Right cardiac atrium (tissue), 5 donors: ENCODE results near the gene SYTL4. TPM values are rescaled to one million over a fixed set of nuclear protein-coding genes. Genes with fewer than 3 reads are reported as not detected.

Experiments
- ATAC-seq, 2 donors: fragments of 200-7000 bp; cut with Tn5 transposase; one replicate each; pipeline versions ENCODE4 v1.8.0 to v1.9.1; 2020; ENCODE audit warnings: moderate library complexity in 2 of 2, mild to moderate bottlenecking in 1 of 2
- DNase-seq, 3 donors: peaks; one replicate each; pipeline ENCODE4 v3.0.0-alpha.2; 2020
- H3K27ac ChIP-seq: one replicate; pipeline ENCODE4 v1.5.1; 2013; ENCODE audit warnings: mild to moderate bottlenecking, low read length, control low read depth, moderate library complexity
- H3K27me3 ChIP-seq: one replicate; pipeline ENCODE4 v1.6.1; 2013; ENCODE audit not compliant: control insufficient read depth, insufficient read depth
- H3K4me1 ChIP-seq: one replicate; pipeline ENCODE4 v1.6.1; 2013; ENCODE audit warnings: low read length; ENCODE audit not compliant: control insufficient read depth, insufficient read depth
- H3K4me3 ChIP-seq: one replicate; pipeline ENCODE4 v1.5.1; 2013; ENCODE audit warnings: low read length, control low read depth
- H3K9me3 ChIP-seq: one replicate; pipeline ENCODE4 v1.6.1; 2013; ENCODE audit warnings: low read length; ENCODE audit not compliant: control insufficient read depth
- WGBS: extraction: QIAGEN DNeasy Blood & Tissue Kit; methylation state at CpG from one replicate; pipeline ENCODE4 v1.1.7; 2013; 5-methylcytosine and 5-hydroxymethylcytosine counted together
- intact Hi-C, 4 donors: fragments of 100-400 bp; cut with DNase I; formaldehyde crosslinking; loops; one replicate each; pipeline versions ENCODE4 v1.11.0 to v1.14.0; 2022 to 2023
- polyA plus RNA-seq: library from polyadenylated mRNA; stranded (reverse); fragments of 200-250 nt; gene quantifications from one replicate; pipeline ENCODE4 v1.2.3, GENCODE V29; 2013
- total RNA-seq, 4 donors: library from RNA; stranded (reverse); fragmentation: NEBNext Ultra II Directional; extraction: Animal tissue kit (Norgen Biotek cat#: 25700); gene quantifications; one replicate each; pipeline ENCODE4 v1.2.1, GENCODE V29; 2021
- donor health status: healthy with polysubstance abuse.
- donor health status: DM: no; HTN: yes; CAD: no.
- donor health status: DM: no; HTN: no; CAD: no.
- donor health status: DM: no; HTN: yes; CAD: no; lungs with severe emphysema.
- donor health status: DM: yes; HTN: yes; CAD: no.

SYTL4 gene
- total and polyA plus RNA-seq, 5 donors: 3.2 to 6.7 (median 3.7) TPM

DNA sequence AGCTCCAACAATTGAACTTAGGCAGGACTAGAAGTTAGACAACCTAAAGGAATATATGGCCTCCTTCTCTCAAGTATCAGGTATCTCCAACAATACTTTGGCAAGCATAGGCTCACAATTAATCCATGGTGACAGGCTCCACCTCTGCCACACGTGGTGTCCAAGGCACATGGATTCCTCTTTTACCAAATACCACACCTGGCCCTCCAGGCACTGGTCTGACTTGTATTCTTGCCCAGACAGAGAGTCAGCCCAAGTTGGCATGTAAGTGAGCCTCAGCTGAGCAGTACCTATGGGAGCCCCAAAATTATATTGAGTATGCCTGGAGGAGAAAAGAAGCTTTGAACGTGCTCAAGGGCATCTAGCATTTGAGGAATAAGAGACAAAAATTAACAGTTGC lies 68.3 kb downstream of the SYTL4 start:
- DNase-seq: no peak
- intact Hi-C loops: no loop called here
- no peak overlapping the region for H3K4me3 ChIP-seq
- ATAC-seq: no peak
- WGBS: 77% methylated on average over 2 of the region's 2 CpGs
- H3K27ac ChIP-seq: no peak overlapping the region
- H3K9me3 ChIP-seq: no peaks in the 10 kb centered on the region
- H3K27me3 ChIP-seq: no peaks in the 10 kb centered on the region
- peaks cover 2% of the 10 kb centered on the region for H3K4me1 ChIP-seq

DNA sequence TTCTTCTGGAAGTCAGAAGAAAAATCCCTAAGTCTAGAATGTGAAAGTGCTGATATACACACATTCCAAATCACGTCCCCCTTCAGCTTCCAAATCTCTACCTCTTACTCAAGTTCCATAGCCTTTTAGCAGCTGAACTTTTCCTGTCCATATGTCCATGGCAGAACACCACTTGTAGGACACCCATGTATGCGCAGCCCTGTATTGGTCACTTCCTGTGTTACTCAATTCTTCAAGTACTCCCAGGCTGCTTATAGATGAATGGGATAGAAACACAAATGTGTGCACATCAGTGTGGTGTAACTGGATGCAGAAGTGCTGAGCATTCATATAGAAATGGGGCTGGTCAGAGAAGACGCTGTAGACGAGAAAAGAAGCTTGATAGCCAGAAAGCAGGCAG lies 69.1 kb downstream of the SYTL4 start:
- no peak for ATAC-seq
- H3K9me3 ChIP-seq: no peaks in the 10 kb centered on the region
- no peak for DNase-seq
- H3K4me1 ChIP-seq: peaks cover 2% of the 10 kb centered on the region
- H3K27ac ChIP-seq: no peak overlapping the region
- intact Hi-C loops: no loop called here
- H3K27me3 ChIP-seq: no peaks in the 10 kb centered on the region
- H3K4me3 ChIP-seq: no peak overlapping the region
- WGBS: 88% methylated on average over 4 of the region's 4 CpGs

DNA sequence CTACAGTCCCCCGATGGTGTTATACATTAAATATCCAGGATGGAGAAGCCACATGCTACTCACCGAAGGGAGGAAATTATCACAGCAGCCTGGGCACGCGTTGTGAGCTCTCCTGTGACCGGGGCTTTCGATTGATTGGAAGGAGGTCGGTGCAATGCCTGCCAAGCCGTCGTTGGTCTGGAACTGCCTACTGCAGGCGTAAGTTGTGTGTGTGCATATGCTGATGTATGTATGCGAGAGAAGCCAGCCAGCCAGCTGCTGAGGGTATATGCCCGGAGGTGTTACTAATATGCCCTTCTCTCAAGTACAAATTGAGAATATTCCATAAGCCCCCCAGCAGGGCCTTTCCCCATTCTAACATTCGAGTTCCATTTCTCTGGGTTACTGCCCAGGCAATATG lies 69.8 kb downstream of the SYTL4 start:
- 94% methylated on average over 13 of the region's 13 CpGs for WGBS
- no peak overlapping the region for H3K27ac ChIP-seq
- ATAC-seq (no peak), DNase-seq (no peak)
- H3K4me1 ChIP-seq: peaks cover 2% of the 10 kb centered on the region
- intact Hi-C loops: no loop called here
- H3K9me3 ChIP-seq: no peaks in the 10 kb centered on the region
- no peaks in the 10 kb centered on the region for H3K27me3 ChIP-seq
- H3K4me3 ChIP-seq: no peak overlapping the region

DNA sequence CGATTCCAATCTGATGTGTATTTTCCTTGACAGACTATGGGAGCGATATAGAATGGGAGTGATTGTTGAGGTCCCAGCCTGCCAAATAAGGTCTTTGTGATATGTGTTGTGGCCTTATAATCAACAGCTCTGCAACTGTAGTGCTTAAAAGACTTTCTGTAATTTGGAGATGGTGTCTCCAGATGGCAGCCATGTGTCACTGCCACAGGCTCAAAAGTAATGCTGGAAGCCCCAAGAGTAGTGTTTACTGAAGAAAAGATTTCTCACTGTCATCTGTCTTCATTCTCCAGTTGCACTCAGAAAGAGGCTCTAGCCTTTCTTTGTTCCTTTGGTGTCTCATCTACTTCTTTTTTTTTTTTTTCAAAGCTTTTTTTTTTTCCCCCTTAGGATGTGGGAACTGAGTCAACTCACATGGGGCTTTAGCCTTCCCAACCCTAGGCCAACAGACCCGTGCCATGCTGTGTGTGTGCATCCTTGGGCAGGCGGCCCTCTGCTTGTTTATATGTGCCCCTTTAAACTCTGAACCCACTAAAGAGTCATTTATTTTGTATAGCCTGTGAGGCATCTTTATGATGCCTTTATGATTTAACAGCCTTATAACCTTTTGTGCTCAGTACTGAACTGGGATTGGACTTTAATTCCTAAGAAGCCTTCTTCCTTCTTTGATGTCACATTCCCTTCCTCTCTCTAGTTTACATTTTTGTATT lies 72.3 kb downstream of the SYTL4 start:
- WGBS: 68% methylated on average over 4 of the region's 4 CpGs
- intact Hi-C loops: no loop called here
- Histone ChIP-seq H3K9me3 (no peaks in the 10 kb centered on the region), H3K4me3 (no peak overlapping the region), H3K4me1 (peaks cover 2% of the 10 kb centered on the region), H3K27me3 (no peaks in the 10 kb centered on the region), H3K27ac (no peak overlapping the region)
- no peak for ATAC-seq
- no peak for DNase-seq

DNA sequence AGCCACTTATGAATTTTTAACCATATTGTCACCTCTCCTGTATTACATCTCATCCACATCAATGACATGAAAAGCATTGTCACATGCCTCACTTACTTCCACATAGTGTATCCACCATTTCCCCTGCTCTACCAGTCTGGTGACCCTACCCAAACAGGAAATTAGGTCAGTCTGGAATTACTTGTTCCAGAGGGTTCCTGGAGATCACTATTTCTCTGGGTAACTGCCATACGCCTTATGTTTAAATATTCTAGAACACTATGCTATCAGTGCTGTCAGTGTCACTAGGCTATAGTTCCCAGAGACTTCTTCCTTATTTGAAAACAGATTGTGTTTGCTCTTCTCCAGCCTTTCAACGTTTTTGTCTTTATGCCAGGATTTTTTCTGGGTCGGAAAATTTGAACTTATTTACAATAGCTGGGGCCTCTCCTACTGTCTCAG lies 73.0 kb downstream of the SYTL4 start:
- no peak overlapping the region for H3K27ac ChIP-seq
- peaks cover 2% of the 10 kb centered on the region for H3K4me1 ChIP-seq
- intact Hi-C loops: no loop called here
- ATAC-seq (no peak), DNase-seq (no peak)
- H3K27me3 ChIP-seq: no peaks in the 10 kb centered on the region
- no peaks in the 10 kb centered on the region for H3K9me3 ChIP-seq
- H3K4me3 ChIP-seq: no peak overlapping the region
- 31% methylated on average over 3 of the region's 3 CpGs for WGBS

DNA sequence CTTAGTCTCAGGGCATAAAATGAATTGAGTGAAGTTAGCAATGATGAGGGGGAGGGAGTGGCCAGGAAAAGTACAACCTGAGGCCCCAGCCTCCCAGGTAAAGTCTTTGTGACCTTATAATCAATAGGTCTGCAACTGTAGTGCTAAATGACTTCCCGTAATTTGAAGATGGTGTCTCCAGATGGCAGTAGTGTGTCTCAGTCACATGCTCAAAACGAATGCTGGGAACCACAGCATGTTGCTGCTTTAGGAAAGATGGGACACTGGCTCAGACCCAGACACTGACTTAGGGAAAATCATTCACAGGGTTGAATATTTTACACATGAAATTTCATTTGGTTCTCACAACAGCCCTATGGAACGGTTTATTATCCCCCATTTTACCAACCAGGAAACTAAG lies 77.7 kb downstream of the SYTL4 start:
- no peak for DNase-seq
- WGBS: 20% methylated on average over 3 of the region's 3 CpGs
- Histone ChIP-seq H3K4me3 (no peak overlapping the region), H3K27me3 (no peaks in the 10 kb centered on the region), H3K27ac (no peak overlapping the region), H3K9me3 (no peaks in the 10 kb centered on the region), H3K4me1 (peaks cover 5% of the 10 kb centered on the region)
- intact Hi-C loops: no loop called here
- ATAC-seq: no peak

GRCh38 chrX:100652266-100652665 lies 79.7 kb downstream of the SYTL4 start:
- 88% methylated on average over 2 of the region's 2 CpGs for WGBS
- Histone ChIP-seq H3K9me3 (no peaks in the 10 kb centered on the region), H3K27ac (no peak overlapping the region), H3K4me1 (peaks cover 3% of the 10 kb centered on the region), H3K27me3 (no peaks in the 10 kb centered on the region), H3K4me3 (no peak overlapping the region)
- no peak for DNase-seq
- intact Hi-C loops: no loop called here
- ATAC-seq: no peak

DNA sequence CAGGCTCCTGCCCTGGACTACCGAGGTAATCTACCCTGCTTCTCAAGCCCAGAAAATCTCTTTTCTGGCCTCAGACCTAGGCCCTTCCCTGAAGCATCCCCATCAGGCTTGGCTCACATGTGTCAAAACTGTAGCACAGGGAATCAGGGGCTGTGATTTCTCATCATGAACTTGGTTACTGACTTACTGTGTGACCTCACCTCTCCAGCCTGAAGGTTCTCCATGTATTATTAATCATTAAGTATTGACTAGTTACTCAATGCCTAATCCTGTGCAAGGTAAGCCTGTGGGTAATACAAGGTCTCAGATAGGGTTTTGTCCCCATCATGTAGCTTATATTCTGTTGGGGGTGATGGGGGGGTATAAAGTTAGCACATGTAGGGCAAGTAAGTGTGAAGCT lies 81.1 kb downstream of the SYTL4 start:
- H3K4me1 ChIP-seq: peaks cover 5% of the 10 kb centered on the region
- intact Hi-C loops: no loop called here
- DNase-seq (no peak), ATAC-seq (no peak)
- H3K27me3 ChIP-seq: no peaks in the 10 kb centered on the region
- peak overlapping the region; percentile 92 for H3K27ac ChIP-seq
- 96% methylated on average over 1 of the region's 1 CpG for WGBS
- no peak overlapping the region for H3K4me3 ChIP-seq
- H3K9me3 ChIP-seq: no peaks in the 10 kb centered on the region

- intact Hi-C loops: no loop called here
- Histone ChIP-seq H3K27me3 (no peaks in the 10 kb centered on the region), H3K9me3 (no peaks in the 10 kb centered on the region), H3K4me3 (no peak overlapping the region), H3K27ac (peak overlapping the region; percentile 92), H3K4me1 (peaks cover 5% of the 10 kb centered on the region)
- peak; percentile 64 to 75 (median 66) for DNase-seq
- peak; percentile 89 to 94 for ATAC-seq
- WGBS: 30% methylated on average over 12 of the region's 12 CpGs
These were observed 82.2 kb downstream of the SYTL4 start for GRCh38 chrX:100649550-100650356.

- Histone ChIP-seq H3K27ac (peak overlapping the region; percentile 78), H3K9me3 (no peaks in the 10 kb centered on the region), H3K27me3 (no peaks in the 10 kb centered on the region), H3K4me1 (peaks cover 5% of the 10 kb centered on the region), H3K4me3 (no peak overlapping the region)
- intact Hi-C loops: no loop called here
- ATAC-seq: peak in 1 of 2 donors; percentile 28
- 62% methylated on average over 8 of the region's 8 CpGs for WGBS
- no peak for DNase-seq
These were observed 83.2 kb downstream of the SYTL4 start for GRCh38 chrX:100648458-100649417.
